ENCODE results near the gene PHACTR2. TPM values are rescaled to one million over a fixed set of nuclear protein-coding genes. Genes with fewer than 3 reads are reported as not detected.
"Not testable (repeated sequence)": the region's sequence is repeated elsewhere in the genome, so short reads cannot be mapped to it uniquely, and the experiment has no call there.

Gene PHACTR2
- total RNA-seq, 2 donors from 2014 or later: 164 to 222 TPM

- peak overlapping the region; percentile 59 for H3K27ac Mint-ChIP-seq
- H3K9me3 Mint-ChIP-seq: no peaks in the 10 kb centered on the region
- no peak for TF ChIP-seq CTCF (conservative IDR thresholded peaks at IDR 0.05)
- H3K9me3 ChIP-seq (ENCODE audit: control insufficient read depth, low read length): no peaks in the 10 kb centered on the region
- H3K27me3 ChIP-seq (ENCODE audit: control insufficient read depth, insufficient read depth, low read length, poor library complexity, severe bottlenecking): no peaks in the 10 kb centered on the region
- peaks cover 22% of the 10 kb centered on the region for H3K4me1 Mint-ChIP-seq
- no peak overlapping the region for H3K27ac ChIP-seq (ENCODE audit: low read depth, low read length)
- no peaks in the 10 kb centered on the region for H3K27me3 Mint-ChIP-seq (ENCODE audit: insufficient read depth)
- H3K36me3 ChIP-seq (ENCODE audit: control insufficient read depth, insufficient read depth, low read length): no peaks in the 10 kb centered on the region
- H3K4me1 ChIP-seq (ENCODE audit: control insufficient read depth, insufficient read depth, low read length): peaks cover 8% of the 10 kb centered on the region
- H3K36me3 Mint-ChIP-seq (ENCODE audit: low read depth): no peaks in the 10 kb centered on the region
- H3K4me3 Mint-ChIP-seq: no peak overlapping the region
- H3K4me3 ChIP-seq (ENCODE audit: low read length): no peak overlapping the region
- 62% methylated on average over 2 of the region's 2 CpGs; no CpG with 5 or more reads in 1 of the 2 experiments for WGBS, 2 experiments (ENCODE audit: insufficient coverage in 1 of 2, insufficient read length in 1 of 2)
- no peak for DNase-seq
- no peak overlapping the region for H3K9ac ChIP-seq (ENCODE audit: extremely low read depth, low read length, poor library complexity, severe bottlenecking)
These were observed 35.4 kb upstream of the PHACTR2 start for GRCh38 chr6:143642403-143642802.

GRCh38 chr6:143647191-143647590, 30.6 kb upstream of the PHACTR2 start:
- 87 to 94% methylated on average over 2 to 3 of the region's 3 CpGs for WGBS, 2 experiments (ENCODE audit: insufficient coverage in 1 of 2, insufficient read length in 1 of 2)
- H3K4me1 ChIP-seq (ENCODE audit: control insufficient read depth, insufficient read depth, low read length): peaks cover 13% of the 10 kb centered on the region
- H3K36me3 ChIP-seq (ENCODE audit: control insufficient read depth, insufficient read depth, low read length): no peaks in the 10 kb centered on the region
- Mint-ChIP-seq H3K9me3 (peaks cover 21% of the 10 kb centered on the region), H3K4me1 (peaks cover 32% of the 10 kb centered on the region), H3K27ac (no peak overlapping the region), H3K36me3 (ENCODE audit: low read depth) (peaks cover 7% of the 10 kb centered on the region), H3K4me3 (no peak overlapping the region), H3K27me3 (ENCODE audit: insufficient read depth) (no peaks in the 10 kb centered on the region)
- TF ChIP-seq CTCF (conservative IDR thresholded peaks at IDR 0.05): no peak
- no peaks in the 10 kb centered on the region for H3K27me3 ChIP-seq (ENCODE audit: control insufficient read depth, insufficient read depth, low read length, poor library complexity, severe bottlenecking)
- DNase-seq: no peak
- no peak overlapping the region for H3K27ac ChIP-seq (ENCODE audit: low read depth, low read length)
- no peak overlapping the region for H3K9ac ChIP-seq (ENCODE audit: extremely low read depth, low read length, poor library complexity, severe bottlenecking)
- no peak overlapping the region for H3K4me3 ChIP-seq (ENCODE audit: low read length)
- H3K9me3 ChIP-seq (ENCODE audit: control insufficient read depth, low read length): peaks cover 11% of the 10 kb centered on the region

- Mint-ChIP-seq H3K9me3 (peaks cover 21% of the 10 kb centered on the region), H3K27ac (no peak overlapping the region), H3K4me3 (no peak overlapping the region), H3K4me1 (peaks cover 32% of the 10 kb centered on the region), H3K36me3 (ENCODE audit: low read depth) (peaks cover 7% of the 10 kb centered on the region), H3K27me3 (ENCODE audit: insufficient read depth) (no peaks in the 10 kb centered on the region)
- no peak for DNase-seq
- H3K9me3 ChIP-seq (ENCODE audit: control insufficient read depth, low read length): peaks cover 11% of the 10 kb centered on the region
- H3K27me3 ChIP-seq (ENCODE audit: control insufficient read depth, insufficient read depth, low read length, poor library complexity, severe bottlenecking): no peaks in the 10 kb centered on the region
- no peaks in the 10 kb centered on the region for H3K36me3 ChIP-seq (ENCODE audit: control insufficient read depth, insufficient read depth, low read length)
- no peak overlapping the region for H3K4me3 ChIP-seq (ENCODE audit: low read length)
- no peak overlapping the region for H3K27ac ChIP-seq (ENCODE audit: low read depth, low read length)
- no peak overlapping the region for H3K9ac ChIP-seq (ENCODE audit: extremely low read depth, low read length, poor library complexity, severe bottlenecking)
- no peak for TF ChIP-seq CTCF (conservative IDR thresholded peaks at IDR 0.05)
- WGBS, 2 experiments (ENCODE audit: insufficient coverage in 1 of 2, insufficient read length in 1 of 2): 88 to 95% methylated on average over 4 to 6 of the region's 6 CpGs
- H3K4me1 ChIP-seq (ENCODE audit: control insufficient read depth, insufficient read depth, low read length): peaks cover 15% of the 10 kb centered on the region
These were observed 30.0 kb upstream of the PHACTR2 start for GRCh38 chr6:143647732-143648131.

- not testable (repeated sequence) for H3K27me3 ChIP-seq (ENCODE audit: control insufficient read depth, insufficient read depth, low read length, poor library complexity, severe bottlenecking); H3K27ac Mint-ChIP-seq; DNase-seq; H3K27ac ChIP-seq (ENCODE audit: low read depth, low read length); H3K36me3 ChIP-seq (ENCODE audit: control insufficient read depth, insufficient read depth, low read length); H3K9ac ChIP-seq (ENCODE audit: extremely low read depth, low read length, poor library complexity, severe bottlenecking); H3K4me3 Mint-ChIP-seq; H3K4me3 ChIP-seq (ENCODE audit: low read length); H3K36me3 Mint-ChIP-seq (ENCODE audit: low read depth); H3K27me3 Mint-ChIP-seq (ENCODE audit: insufficient read depth)
- WGBS, 2 experiments (ENCODE audit: insufficient coverage in 1 of 2, insufficient read length in 1 of 2): 95 to 100% methylated on average over 1 of the region's 1 CpG
- H3K4me1 ChIP-seq (ENCODE audit: control insufficient read depth, insufficient read depth, low read length): peaks cover 21% of the 10 kb centered on the region
- Mint-ChIP-seq H3K9me3 (peaks cover 21% of the 10 kb centered on the region), H3K4me1 (peaks cover 38% of the 10 kb centered on the region)
- peaks cover 11% of the 10 kb centered on the region for H3K9me3 ChIP-seq (ENCODE audit: control insufficient read depth, low read length)
These were observed 28.4 kb upstream of the PHACTR2 start for GRCh38 chr6:143649319-143649718.

- DNase-seq; H3K9ac ChIP-seq (ENCODE audit: extremely low read depth, low read length, poor library complexity, severe bottlenecking); H3K4me3 Mint-ChIP-seq; H3K4me3 ChIP-seq (ENCODE audit: low read length); H3K36me3 ChIP-seq (ENCODE audit: control insufficient read depth, insufficient read depth, low read length); H3K27me3 Mint-ChIP-seq (ENCODE audit: insufficient read depth); H3K27me3 ChIP-seq (ENCODE audit: control insufficient read depth, insufficient read depth, low read length, poor library complexity, severe bottlenecking); H3K36me3 Mint-ChIP-seq (ENCODE audit: low read depth); H3K27ac ChIP-seq (ENCODE audit: low read depth, low read length); H3K27ac Mint-ChIP-seq: not testable (repeated sequence)
- H3K9me3 ChIP-seq (ENCODE audit: control insufficient read depth, low read length): peaks cover 11% of the 10 kb centered on the region
- WGBS, 2 experiments (ENCODE audit: insufficient coverage in 1 of 2, insufficient read length in 1 of 2): 87 to 96% methylated on average over 3 to 4 of the region's 4 CpGs
- Mint-ChIP-seq H3K4me1 (peaks cover 46% of the 10 kb centered on the region), H3K9me3 (peaks cover 22% of the 10 kb centered on the region)
- H3K4me1 ChIP-seq (ENCODE audit: control insufficient read depth, insufficient read depth, low read length): peaks cover 21% of the 10 kb centered on the region
These were observed 26.4 kb upstream of the PHACTR2 start for GRCh38 chr6:143651328-143651727.

Data from endodermal cell (in vitro differentiated cells).